GM06990 (cell line): ENCODE measurements around the gene SLC25A22.

Experiments
- DNase-seq: peaks from one replicate; pipeline ENCODE4 v3.0.0-alpha.2; 2011; ENCODE audit not compliant: insufficient read length; ENCODE audit errors: extremely low read depth
- H3K27me3 ChIP-seq: replicated peaks from 2 replicates; pipeline ENCODE4 v1.6.0; 2011; ENCODE audit warnings: low read length; ENCODE audit not compliant: control insufficient read depth, insufficient read depth
- H3K36me3 ChIP-seq: 2 replicates; pipeline ENCODE4 v1.5.1; 2011; ENCODE audit warnings: low read length; ENCODE audit not compliant: control insufficient read depth, insufficient read depth
- H3K4me3 ChIP-seq: replicated peaks from 2 replicates; pipeline ENCODE4 v1.5.1; 2011; ENCODE audit warnings: low read depth, mild to moderate bottlenecking, control low read depth, low read length
- CTCF ChIP-seq: IDR thresholded peaks from 2 replicates; pipeline ENCODE4 v1.5.1; 2011; ENCODE audit warnings: low read length, control low read depth, mild to moderate bottlenecking, inconsistent platforms; ENCODE audit not compliant: insufficient read depth, poor library complexity, severe bottlenecking

SLC25A22 gene

GRCh38 chr11:773425-773824 lies 24.7 kb downstream of the SLC25A22 start:
- Histone ChIP-seq H3K27me3 (no peaks in the 10 kb centered on the region), H3K4me3 (no peak overlapping the region), H3K36me3 (peaks cover 13% of the 10 kb centered on the region)
- no peak for DNase-seq
- TF ChIP-seq CTCF, result no peak

GRCh38 chr11:772429-773390 lies 25.4 kb downstream of the SLC25A22 start:
- H3K27me3 ChIP-seq, result no peaks in the 10 kb centered on the region
- H3K4me3 ChIP-seq, result no peak overlapping the region
- no peak for TF ChIP-seq CTCF
- peaks cover 13% of the 10 kb centered on the region for H3K36me3 ChIP-seq
- DNase-seq, result no peak

GRCh38 chr11:771617-772204 lies 26.4 kb downstream of the SLC25A22 start:
- H3K27me3 ChIP-seq, result no peaks in the 10 kb centered on the region
- H3K4me3 ChIP-seq, result no peak overlapping the region
- peaks cover 15% of the 10 kb centered on the region for H3K36me3 ChIP-seq
- TF ChIP-seq CTCF, result no peak
- DNase-seq, result no peak

GRCh38 chr11:770642-771616 lies 27.2 kb downstream of the SLC25A22 start:
- no peak for DNase-seq
- Histone ChIP-seq H3K36me3 (peaks cover 22% of the 10 kb centered on the region), H3K27me3 (no peaks in the 10 kb centered on the region), H3K4me3 (no peak overlapping the region)
- TF ChIP-seq CTCF, result no peak

- DNase-seq, result no peak
- no peak for TF ChIP-seq CTCF
- Histone ChIP-seq H3K27me3 (no peaks in the 10 kb centered on the region), H3K36me3 (peaks cover 23% of the 10 kb centered on the region), H3K4me3 (no peak overlapping the region)
Observed at GRCh38 chr11:769887-770641, 28.0 kb downstream of the SLC25A22 start.
